HG03442 (cell line): Measurements from ENCODE around the gene MZF1.

Experiments used
- ATAC-seq: cut with Tn5 transposase; IDR thresholded peaks from one replicate; pipeline ENCODE4 v1.9.1; 2021; ENCODE audit warnings: mild to moderate bottlenecking, moderate library complexity; ENCODE audit not compliant: unreplicated experiment

MZF1 gene

DNA sequence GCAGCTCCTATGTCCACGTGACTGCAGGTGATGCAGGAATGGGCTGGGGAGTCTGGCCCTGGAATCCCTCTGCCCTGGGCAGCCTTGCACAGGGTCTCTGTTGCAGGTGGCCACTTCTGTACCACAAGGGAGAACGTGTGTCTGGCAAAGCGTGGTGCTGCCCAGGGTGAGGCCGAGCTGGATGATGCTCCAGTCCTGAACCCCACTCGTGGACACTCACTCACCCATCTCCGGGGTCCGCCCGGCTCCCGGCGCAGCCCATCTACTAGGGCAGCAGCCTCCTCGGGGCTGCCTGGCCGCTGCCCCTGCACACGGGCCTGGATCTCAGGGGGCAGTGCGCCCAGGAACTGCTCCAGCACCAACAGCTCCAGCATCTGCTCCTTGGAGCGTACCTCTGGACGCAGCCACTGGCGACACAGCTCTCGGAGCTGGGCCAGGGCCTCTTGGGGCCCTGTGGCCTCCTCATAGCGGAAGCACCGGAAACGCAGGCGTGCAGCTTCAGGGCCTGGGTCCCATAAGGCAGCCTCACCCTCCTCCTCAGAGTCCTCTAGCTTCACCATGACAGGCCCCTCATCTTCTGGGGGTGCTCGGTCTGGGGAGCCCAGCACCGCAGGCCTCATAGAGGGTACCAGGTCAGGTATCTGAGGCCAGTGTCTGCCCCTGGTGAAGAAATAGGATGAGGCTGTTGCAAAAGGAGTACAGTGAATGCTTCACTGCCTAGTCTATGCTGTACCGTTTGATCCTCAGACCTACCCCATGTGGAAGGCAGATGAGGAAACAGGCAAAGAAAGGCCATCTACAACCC is 2.2 kb downstream of the MZF1 start:
- no peak for ATAC-seq

DNA sequence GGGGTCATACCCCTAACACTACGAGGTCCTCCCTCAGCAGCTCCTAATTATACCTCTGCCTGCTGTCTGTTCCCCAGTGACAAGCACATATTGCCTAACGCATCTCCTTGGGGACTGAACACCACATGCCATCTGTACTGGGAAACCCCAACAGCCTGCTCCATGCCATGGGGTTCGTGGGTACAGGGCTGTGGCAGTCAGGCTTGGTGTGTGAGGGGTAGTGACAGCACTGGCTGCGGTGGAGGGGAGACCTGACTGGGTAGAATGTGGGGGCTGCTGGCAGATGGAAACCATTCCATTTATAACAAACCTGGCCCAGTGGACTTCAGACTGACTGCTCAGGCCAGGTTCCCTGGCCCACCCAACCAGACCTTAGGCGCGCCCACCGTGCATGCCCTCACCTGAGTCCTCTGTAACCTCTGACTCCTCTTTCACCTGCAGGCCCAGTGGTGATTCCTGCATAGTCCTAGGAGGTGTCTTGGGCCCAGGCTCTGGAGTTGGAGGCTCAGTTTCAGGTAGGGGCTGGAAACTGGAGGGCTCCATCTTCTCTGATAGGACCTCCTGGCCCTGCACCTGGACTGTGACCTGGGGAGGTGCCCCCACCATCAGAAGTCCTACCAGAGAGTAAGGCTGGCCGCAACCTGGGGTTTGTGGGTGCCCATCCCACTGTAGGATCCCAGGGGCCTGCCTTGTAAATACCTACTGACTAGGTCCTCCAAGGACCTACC is 3.0 kb downstream of the MZF1 start:
- no peak for ATAC-seq

DNA sequence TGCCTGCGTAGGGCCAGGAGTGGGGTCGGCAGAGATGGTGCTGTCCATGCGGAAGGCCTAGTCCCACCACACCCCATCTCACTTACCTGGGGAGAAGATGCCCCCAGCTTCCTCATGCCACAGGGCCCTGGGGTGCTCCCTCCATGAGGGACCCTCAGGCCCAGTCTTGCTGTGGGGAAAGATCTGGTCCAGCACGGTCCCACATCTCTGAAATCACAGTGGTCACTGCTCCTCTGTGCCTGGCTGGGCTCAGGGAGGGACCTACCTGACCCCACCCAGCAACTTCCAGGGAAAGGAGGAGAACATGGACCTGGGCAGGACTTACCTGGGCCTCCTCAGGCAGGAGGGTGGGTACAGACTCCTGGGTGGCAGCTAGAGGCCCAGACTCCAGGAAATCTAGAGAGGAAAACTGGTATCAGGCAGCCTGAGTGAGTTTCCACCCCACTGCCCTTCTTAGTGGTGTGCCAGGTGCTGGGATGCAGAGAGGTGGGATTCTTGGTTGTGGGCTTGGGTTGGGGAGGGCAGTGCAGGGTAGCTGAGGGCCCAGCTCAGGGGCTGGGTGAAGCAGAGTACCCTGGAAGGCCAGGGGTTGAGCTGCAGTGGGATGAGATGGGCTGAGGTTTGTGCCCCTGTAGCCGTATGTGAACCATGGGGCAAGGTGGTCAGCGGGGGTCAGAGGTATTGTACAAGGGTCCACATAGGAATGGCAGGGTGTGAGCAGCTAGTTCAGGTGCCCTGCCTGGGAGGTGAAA is 3.8 kb downstream of the MZF1 start:
- no peak for ATAC-seq

DNA sequence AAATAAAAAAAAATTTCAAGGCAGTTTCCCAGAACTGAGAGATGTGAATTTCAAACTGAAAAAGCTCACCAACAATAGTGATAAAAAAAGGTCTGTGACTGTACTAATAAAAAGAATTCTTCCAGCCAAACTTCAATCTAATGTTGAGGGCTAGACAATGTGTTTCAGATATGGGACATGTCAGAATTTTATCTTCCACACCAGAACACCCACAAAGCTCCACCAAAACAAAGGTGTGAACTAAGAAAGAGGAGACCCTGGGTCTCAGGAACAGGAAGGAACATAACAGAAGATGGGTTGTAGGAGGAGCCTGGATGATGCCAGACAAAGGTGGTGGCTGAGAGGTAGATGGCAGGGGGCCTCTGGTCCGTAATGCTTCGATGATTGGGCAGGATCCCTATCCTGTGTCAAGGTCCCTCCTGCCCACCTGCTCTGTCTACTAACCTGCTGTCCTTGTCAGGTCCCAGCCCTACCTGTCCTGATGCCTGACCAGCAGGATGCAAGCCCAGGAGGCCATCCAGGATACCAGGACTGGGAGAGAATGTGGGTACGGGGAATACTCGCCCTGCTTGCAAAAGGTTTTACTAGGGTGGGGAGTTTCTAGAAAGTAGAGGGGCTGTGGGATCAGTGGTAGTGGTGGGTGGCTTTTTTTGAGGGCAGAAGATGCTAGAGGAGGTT is 4.5 kb downstream of the MZF1 start:
- ATAC-seq, result no peak

DNA sequence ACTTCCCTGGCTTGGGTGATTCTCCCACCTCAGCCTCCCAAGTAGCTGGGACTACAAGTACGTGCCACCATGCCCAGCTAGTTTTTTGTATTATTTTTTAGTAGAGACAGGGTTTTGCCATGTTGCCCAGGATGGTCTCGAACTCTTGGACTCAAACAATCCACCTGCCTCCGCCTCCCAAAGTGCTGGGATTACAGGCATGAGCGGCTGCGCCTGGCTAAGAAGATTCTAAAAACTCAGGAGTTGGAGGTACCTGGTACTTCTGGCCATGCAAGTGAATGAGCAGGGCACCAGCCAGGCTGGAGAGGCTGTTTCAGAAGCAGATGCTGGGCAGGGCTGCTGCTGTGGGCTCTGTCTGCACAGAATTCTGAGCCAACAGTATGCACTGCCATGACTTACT is 6.1 kb downstream of the MZF1 start:
- no peak for ATAC-seq

DNA sequence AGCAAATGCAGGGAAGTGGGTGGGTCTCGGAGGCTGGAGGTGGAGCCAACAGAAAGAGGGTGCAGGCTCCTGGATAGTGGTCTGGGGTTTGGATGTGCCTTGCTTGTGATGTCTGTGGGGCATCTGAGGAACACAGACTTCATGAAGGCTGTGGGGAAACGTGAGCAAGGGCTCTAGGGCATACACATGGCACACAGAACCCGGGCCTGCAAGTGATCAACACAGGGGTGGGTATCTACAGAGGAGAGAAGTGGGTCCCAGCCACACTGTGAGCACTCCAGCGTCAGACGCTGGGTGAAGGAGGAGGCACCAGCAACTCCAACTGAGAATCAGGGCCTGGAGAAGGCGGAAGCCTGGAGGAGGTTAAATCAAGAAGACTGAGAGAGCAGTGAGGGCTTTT is 9.3 kb downstream of the MZF1 start:
- no peak for ATAC-seq

DNA sequence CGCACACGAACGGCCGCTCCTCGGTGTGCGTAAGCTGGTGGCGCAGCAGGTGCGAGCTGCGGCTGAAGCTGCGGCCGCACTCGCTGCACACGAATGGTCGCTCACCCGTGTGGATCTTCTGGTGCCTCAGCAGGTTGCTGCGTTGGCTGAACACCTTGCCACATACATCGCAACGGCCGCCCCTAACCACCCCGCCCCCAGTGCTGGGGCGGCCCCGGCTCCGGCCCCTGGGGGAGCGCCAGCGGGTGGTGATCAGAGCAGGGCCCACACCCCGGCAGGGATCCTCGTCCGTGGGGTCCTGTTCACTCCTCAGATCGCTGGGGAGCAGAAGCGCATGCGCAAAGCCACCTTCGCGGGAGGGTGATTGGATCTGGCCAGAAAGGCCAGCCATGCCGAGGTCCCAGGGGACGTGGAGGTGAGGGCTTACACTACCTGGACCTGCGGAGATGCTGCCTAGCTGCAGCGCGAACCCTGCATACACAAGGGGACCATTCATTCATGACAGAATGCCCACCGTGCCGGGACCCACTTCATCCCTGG is 10.0 kb downstream of the MZF1 start:
- ATAC-seq, result no peak

DNA sequence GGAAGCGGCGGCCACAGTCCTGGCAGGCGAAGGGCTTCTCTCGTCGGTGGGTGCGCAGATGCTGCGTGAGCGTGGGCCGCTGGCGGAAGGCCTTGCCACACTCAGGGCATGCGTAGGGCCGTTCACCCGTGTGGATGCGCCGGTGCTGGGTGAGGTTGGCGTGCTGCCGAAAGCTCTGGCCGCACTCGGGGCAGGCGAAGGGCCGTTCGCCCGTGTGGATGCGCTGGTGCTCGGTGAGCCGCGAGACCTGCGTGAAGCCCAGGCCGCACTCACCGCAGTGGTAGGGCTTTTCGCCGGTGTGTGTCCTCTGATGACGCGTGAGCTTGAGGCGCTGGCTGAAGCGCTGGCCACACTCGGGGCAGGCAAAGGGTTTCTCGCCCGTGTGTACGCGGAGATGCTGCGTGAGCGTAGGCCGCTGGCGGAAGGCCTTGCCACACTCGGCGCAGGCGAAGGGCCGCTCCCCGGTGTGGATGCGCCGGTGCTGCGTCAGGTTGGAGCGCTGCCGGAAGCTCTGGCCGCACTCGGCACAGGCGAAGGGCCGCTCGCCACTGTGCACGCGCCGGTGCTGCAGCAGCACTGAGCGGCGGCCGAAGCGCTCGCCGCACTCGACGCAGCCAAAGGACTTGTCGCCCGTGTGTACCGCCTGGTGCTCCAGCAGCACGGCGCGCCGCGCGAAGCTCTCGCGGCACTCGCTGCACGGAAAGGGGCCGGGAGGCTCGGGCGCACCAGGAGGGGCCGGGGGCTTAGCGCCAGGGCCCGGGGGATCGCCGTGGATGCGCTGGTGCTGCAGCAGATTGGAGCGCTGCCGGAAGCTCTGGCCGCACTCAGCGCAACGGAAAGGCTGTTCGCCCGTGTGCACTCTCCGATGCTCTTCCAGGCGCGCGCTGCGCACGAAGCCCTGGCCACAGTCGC is 10.8 kb downstream of the MZF1 start:
- no peak for ATAC-seq

DNA sequence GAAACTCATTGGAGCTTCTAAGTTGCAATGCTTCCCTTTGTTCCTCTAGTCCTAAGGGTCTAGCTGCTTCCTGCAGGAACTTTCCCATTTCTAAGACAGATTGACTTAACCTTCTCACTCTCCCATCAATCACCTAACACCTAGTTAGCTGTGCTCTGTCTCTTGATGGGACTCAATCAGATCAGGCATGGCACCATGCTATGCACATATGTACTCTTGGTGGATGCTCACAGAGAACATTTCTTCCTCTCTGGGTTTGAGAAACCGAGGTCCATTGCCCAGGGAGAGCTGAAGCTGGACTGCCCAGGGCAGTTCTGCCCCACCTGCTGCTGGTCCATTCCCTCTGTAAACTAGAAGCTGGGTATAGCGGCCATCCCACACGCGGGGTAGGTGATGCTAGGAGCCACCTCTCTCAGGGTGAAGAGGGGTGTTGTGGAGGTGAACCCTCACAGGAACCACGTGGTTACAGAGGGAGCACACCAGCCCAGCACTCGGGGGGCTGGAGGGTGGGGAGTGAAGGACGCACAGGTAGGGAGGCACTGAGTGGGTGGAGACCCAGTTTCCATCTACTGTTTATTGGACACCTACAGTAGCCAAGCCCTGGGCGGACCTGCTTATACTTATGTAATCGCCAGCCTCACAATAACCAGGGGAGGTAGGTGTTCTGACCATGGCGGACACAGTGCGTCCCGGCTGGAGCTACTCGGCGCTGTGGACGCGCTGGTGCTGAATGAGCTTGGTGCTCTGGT is 11.6 kb downstream of the MZF1 start:
- ATAC-seq, result no peak

DNA sequence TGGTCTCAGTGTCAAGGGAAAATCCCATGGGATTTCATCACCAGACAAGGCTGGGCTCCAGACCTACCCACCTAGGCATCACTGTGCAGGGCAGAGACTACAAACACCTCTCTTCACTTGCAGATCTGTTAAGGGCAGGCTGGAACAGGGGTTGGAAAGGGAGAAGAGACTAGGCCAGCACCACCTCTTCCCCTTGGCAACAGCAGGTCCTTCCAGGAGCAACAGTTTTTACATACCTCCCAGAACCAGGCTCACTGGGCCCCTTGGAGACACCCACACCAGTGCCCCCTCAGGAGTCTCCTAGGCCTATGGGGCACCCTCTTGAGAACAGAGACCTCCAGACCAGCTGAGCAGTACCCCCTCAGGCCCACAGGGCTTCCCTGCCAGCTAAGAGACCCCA is 12.2 kb downstream of the MZF1 start:
- no peak for ATAC-seq

DNA sequence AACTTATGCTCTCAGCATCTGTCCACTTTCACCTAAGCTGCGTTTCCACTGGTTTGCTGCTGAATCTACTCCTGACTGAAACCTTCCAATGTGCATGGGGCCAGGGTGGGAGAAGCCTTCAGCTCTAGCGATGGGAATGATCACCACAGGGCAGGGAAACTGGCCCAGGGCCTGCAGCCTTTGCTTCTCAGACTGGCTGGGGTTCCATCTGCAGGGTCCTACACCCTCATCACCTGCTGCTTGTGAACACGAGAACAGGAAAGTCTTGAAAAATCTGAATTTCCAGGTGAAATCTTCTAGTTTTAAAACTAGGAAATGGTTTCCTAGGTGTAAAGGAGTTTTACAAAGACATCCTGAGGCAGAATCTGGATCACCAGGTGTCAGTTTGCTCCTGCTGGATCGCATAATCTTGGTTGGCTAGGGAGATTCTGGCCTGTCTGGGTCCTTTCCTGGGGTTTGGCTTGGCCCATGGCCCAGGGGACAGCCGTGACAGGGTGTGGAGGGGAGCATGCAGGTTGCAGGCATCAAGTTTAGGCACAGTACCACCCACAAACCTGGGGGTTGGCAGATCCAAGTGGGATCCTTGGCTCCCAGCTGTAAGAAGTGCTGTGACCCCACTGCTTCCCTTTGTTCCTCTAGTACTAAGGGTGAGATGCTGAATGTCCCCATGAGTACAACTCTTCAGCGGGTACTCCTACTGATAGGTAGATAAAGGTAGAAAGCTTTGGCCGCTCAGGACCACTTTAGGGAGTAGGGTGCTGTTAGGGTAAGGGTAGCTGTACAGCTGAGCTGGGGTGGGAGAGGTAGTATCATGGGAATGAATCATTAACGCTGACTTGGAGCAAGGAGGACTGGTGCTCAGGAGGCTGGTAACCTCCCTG is 12.9 kb downstream of the MZF1 start:
- ATAC-seq, result no peak

DNA sequence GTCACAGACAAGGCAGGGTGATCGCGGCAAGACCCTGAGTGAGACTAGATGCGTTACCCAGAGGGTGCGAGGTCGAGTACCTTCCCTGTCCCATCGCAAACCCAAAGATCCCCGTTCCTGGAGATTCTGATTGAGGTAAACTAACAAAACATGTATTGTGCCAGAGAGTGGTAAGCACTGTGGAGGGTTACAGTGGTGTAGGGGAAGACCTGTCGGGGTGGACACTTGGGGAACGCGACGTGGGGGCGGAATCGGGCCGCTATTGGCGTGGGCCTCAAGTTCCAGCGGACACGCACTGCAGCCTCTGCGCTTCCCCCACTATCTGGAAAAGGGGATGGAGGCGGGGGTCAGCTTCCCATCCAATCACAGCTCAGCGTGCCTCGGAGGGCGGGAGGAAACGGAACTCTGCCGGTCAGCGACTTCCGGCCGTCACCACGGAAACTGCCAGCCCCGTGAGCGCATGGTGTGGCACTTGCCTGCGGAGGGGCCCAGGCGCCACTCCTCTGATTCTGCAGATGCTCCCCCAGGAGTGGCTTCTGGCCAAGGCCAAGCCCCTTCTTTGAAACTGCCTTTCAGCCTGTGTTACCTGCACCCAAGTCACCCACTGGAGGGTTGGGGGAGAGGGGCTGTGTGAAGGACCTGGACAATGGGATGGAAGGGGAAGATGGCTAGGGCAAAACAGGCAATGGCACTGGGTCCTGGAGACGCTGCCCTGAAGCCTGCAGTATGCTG is 13.7 kb downstream of the MZF1 start:
- no peak for ATAC-seq

DNA sequence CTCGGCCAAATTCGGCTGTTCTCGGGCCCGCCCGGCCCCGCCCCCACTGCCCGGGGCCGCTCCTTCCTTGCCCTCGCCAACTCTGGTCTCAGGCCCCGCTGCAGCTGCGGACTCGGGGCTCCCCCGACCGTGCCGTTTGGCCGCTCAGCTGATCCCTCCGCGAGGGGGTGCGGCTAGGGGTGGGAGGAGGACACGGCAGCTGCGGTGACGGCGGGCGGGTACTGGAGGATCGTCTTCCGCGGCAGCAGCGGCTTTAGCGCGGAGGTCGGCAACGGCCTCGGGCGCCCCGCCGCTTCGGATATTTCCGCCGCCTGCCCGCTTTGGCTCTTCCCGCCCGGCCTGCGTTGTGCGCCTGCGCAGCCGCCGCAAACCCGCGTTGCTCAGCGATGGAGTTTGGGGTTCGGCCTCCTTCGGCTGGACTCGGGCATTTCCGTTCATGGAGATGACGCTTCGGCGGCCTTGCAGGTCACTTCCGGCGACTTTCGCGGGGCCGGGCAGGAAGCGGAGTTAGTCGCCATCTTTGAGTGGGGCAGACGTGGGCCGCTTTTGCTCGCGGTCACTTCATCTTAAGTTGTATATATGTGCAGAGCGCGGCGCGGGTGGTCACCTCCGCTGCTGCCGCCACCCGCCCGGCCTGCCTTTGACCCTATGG is 14.4 kb downstream of the MZF1 start:
- ATAC-seq, result peak; percentile 48

DNA sequence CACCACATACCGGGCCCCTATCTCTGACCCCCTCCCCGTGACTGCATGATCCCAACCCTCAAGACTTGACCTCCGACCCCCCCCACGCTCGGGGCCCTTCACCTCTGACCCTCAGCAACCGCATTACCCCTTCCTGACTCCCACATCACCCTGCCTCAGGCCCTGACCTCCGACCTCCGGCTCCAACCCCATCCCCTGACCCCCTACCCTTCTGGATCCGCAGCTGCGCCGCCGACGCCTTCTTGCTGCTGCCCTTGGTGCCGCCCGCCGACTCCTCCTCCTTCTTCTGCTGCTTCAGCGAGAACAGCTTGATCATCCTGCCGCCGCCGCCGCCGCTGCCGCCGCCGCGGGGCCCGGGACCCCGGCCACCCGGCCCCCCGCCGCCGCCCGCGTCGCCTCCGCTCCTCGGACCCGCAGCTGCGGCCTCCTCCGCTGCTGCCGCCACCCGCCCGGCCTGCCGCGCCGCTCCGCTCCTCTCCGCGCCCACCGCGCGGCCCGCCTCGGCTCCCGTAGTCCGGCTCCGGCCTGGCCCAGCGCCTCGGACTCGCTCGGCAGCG is 15.0 kb downstream of the MZF1 start, which contains the start of gene UBE2M:
Gene UBE2M (minus strand): TSS at position 546 of the 557 bp plus-strand sequence. CDS start 230 bp downstream, at position 316.
- no peak for ATAC-seq

DNA sequence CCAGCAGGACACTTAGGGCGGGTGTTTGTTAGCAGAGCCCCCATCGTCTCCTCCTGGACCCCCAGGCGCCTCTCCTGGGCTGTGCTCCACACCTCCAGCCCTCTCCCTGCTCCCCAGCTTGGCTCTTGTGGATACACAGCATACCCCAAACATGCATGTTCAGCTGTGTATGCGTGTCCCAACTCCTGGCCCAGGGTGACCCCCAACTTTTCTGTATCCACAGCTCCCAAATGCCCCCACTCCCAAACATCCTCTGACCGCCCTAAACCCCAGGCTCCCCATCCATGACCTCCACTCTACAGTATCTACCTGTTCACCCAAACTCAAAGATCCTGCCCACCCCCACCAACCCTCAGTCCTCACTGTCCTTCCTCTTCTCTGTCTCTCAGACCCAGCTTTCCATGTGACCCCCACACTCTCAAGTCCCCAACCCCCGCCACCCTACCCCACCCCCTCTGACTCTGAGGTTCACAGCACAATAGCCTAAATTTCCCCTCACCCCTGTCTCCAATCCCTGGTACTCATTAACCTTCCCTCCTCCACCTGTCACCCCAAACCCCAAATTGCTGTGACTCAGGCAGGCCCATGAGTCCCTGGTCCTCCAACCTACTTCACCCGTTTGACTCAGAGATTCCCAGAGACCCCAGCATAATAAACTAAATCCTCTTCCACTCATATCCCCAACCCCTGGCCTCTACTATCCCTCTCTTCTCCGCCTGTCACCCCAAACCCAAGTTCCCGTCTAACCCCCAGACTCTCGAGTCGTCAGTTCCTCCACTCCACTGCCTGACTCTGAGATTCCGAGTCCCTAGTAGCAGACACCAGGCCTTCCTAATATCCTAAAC is 15.7 kb downstream of the MZF1 start:
- ATAC-seq, result no peak
